Measurements from ENCODE around the gene YOD1.

YOD1 gene

GRCh38 chr1:207050480-207051190 is 373 bp downstream of the YOD1 start:
- DNase-seq, result peak; percentile 88
- Mint-ChIP-seq H3K27ac (peak overlapping the region; percentile 99), H3K4me1 (peaks cover 59% of the 10 kb centered on the region), H3K36me3 (ENCODE audit: low read depth) (peaks cover 5% of the 10 kb centered on the region), H3K9me3 (peaks cover 10% of the 10 kb centered on the region), H3K4me3 (peak overlapping the region; percentile 100), H3K27me3 (ENCODE audit: low read depth, poor library complexity) (peaks cover 26% of the 10 kb centered on the region)
- TF ChIP-seq CTCF (IDR thresholded peaks at IDR 0.05), result no peak

- DNase-seq, result no peak
- TF ChIP-seq CTCF (IDR thresholded peaks at IDR 0.05), result peak; percentile 76
- Mint-ChIP-seq H3K9me3 (peaks cover 10% of the 10 kb centered on the region), H3K27ac (peak overlapping the region; percentile 99), H3K4me3 (peak overlapping the region; percentile 100), H3K36me3 (ENCODE audit: low read depth) (peaks cover 5% of the 10 kb centered on the region), H3K4me1 (peaks cover 60% of the 10 kb centered on the region), H3K27me3 (ENCODE audit: low read depth, poor library complexity) (peaks cover 23% of the 10 kb centered on the region)
Observed at GRCh38 chr1:207049974-207050391, 1.0 kb downstream of the YOD1 start.

- no peak overlapping the region for H3K27ac Mint-ChIP-seq
- H3K4me3 Mint-ChIP-seq, result peak overlapping the region; percentile 100
- no peak for TF ChIP-seq CTCF (IDR thresholded peaks at IDR 0.05)
- no peak for DNase-seq
- peaks cover 60% of the 10 kb centered on the region for H3K4me1 Mint-ChIP-seq
- H3K36me3 Mint-ChIP-seq (ENCODE audit: low read depth), result peaks cover 10% of the 10 kb centered on the region
- peaks cover 18% of the 10 kb centered on the region for H3K27me3 Mint-ChIP-seq (ENCODE audit: low read depth, poor library complexity)
- peaks cover 10% of the 10 kb centered on the region for H3K9me3 Mint-ChIP-seq
Observed at GRCh38 chr1:207049514-207049913, 1.5 kb downstream of the YOD1 start.

GRCh38 chr1:207049054-207049453 is 2.0 kb downstream of the YOD1 start:
- H3K27me3 Mint-ChIP-seq (ENCODE audit: low read depth, poor library complexity), result peaks cover 14% of the 10 kb centered on the region
- no peak overlapping the region for H3K27ac Mint-ChIP-seq
- peak overlapping the region; percentile 100 for H3K4me3 Mint-ChIP-seq
- peaks cover 10% of the 10 kb centered on the region for H3K9me3 Mint-ChIP-seq
- peaks cover 14% of the 10 kb centered on the region for H3K36me3 Mint-ChIP-seq (ENCODE audit: low read depth)
- H3K4me1 Mint-ChIP-seq, result peaks cover 60% of the 10 kb centered on the region
- no peak for TF ChIP-seq CTCF (IDR thresholded peaks at IDR 0.05)
- DNase-seq, result no peak

GRCh38 chr1:207048041-207048440 is 3.0 kb downstream of the YOD1 start:
- H3K4me1 Mint-ChIP-seq, result peaks cover 54% of the 10 kb centered on the region
- no peak overlapping the region for H3K27ac Mint-ChIP-seq
- no peak overlapping the region for H3K4me3 Mint-ChIP-seq
- peaks cover 4% of the 10 kb centered on the region for H3K27me3 Mint-ChIP-seq (ENCODE audit: low read depth, poor library complexity)
- no peak for TF ChIP-seq CTCF (IDR thresholded peaks at IDR 0.05)
- DNase-seq, result no peak
- peaks cover 21% of the 10 kb centered on the region for H3K36me3 Mint-ChIP-seq (ENCODE audit: low read depth)
- H3K9me3 Mint-ChIP-seq, result peaks cover 8% of the 10 kb centered on the region

GRCh38 chr1:207047505-207047904 is 3.5 kb downstream of the YOD1 start:
- Mint-ChIP-seq H3K9me3 (peaks cover 3% of the 10 kb centered on the region), H3K4me3 (peak overlapping the region; percentile 26), H3K4me1 (peaks cover 48% of the 10 kb centered on the region), H3K36me3 (ENCODE audit: low read depth) (peaks cover 26% of the 10 kb centered on the region), H3K27me3 (ENCODE audit: low read depth, poor library complexity) (peaks cover 3% of the 10 kb centered on the region), H3K27ac (no peak overlapping the region)
- DNase-seq, result no peak
- TF ChIP-seq CTCF (IDR thresholded peaks at IDR 0.05), result no peak
